Fibroblast of the conjunctiva (primary cell): ENCODE results near the gene MZB1.
A peak's percentile ranks its signal among the peaks of the same experiment; 100 is the strongest.

ENCODE experiments used
- DNase-seq: peaks from one replicate; pipeline ENCODE4 v3.0.0-alpha.2; 2010; ENCODE audit warnings: low read depth

MZB1 gene, protein sequence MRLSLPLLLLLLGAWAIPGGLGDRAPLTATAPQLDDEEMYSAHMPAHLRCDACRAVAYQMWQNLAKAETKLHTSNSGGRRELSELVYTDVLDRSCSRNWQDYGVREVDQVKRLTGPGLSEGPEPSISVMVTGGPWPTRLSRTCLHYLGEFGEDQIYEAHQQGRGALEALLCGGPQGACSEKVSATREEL

DNA sequence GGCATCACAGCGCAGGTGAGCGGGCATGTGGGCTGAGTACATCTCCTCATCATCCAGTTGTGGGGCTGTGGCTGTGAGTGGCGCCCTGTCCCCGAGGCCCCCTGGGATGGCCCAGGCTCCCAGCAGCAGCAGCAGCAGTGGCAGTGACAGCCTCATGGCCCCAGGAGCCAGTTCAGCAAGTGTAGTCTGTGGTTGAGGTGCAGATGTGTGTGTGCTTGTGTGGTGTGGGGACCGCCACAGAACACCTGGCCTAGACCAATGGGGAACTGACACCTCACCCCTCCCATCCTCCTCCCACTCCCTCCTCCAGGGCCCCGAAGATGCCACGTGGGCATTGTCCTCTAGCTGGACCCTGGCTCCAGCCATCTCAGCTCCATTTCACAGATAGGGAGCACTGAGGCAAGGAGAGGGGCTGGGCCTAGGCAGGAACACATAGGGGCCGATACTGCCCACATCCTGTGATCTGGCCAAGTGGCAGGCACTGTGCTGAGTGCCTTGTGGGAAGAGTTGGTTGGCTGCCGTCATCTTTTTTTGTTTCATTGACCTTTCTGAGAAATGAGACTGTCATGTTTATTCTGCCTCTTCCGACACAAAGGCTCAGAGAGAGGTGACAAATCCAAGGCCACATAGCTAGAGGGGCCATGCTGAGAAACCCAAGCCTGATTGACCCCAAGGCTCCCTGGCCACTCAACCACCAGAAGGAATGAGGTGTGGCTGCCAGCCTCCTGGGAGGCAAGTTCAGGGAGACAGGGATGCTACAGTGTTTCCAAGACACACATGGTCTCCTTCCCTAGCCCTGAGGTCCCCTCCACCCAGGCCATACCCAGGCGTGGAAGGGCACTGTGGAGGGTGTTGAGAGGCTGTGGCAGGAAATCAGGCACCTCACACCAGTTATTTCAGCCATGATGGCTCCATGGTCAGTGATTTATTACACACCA is at the start of gene MZB1:
MZB1 (minus strand) TSS at position 213 of the 938 bp plus-strand sequence; CDS start at position 156, 57 bp downstream.
- no peak for DNase-seq

DNA sequence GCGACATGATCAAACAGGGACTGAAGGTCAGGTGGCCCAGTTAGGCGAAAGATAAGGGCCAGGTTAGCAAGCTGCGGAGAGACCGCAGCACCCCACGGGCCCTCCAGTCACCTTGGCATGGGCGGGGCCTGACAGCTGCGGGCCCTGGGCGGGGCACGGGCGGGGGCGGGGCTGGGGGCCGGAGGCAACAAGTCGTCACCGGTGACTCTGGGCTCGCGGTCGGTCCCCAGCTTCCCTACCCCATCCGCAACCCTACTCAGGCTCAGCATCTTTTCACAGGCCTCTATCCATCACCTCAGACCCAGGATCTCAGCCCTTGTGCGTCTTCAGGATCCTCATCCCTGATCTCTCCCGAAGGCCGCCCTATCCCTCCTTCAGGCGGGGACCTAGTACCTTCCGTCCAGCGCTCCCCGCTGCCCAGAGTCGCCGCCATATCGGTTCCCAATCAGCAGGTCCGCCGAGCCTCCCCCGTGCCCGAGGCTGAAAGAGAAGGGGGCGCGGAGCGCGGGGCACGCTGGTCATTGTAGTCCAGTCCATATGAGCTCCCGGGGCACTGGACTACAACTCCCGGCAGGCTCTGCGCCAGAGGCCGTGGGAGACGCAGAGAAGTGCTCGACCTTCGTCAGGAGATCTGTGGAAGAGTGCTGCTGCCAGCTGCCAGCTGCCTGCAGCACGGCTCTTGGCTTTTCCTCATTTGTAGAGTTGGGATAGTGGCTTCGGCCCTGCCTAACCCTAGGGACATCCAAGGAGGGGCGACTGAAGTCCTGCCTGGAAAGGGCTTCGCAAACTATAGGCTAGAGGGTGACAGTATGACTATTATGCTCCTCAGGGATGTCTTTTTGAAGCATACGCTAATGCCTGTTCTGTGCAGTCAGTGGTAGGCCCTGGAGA is 49.5 kb upstream of the MZB1 start, which contains the start of gene DNAJC18:
DNAJC18 (minus strand) TSS at position 513 of the 891 bp plus-strand sequence; CDS start at position 433, 80 bp downstream.
- DNase-seq: peak; percentile 82

DNA sequence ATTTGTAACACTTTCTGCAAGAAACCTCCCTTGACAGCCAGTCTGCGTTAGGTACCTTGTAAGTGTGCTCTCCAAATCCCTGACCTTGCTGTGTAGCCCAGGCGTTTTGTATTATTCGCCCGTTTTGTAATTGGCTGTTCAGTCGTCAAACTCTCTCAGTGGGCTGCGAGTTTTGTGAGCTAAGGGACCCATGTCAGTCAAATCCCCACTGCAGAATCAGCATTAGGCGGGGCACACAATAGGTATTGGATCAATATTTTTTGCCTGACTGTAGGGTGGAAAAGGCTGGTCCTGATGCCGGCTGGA is 48.9 kb upstream of the MZB1 start:
- no peak for DNase-seq

DNA sequence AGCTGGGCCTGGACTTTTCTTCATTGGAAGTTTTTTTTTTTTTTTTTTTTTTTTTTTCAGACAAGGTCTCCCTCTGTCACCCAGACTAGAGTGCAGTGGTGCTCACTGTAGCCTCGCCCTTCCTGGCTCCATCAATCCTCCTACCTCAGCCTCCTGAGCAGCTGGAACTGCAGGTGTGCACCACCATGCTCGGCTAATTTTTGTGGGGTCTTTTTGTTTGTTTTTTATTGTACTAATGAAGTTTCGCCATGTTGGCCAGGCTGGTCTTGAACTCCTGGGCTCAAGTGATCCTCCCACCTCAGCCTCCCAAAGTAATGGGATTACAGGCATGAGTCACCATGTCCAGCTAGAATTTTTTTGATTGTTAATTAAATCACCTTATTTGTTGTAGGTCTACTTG is 46.0 kb upstream of the MZB1 start:
- DNase-seq: no peak

DNA sequence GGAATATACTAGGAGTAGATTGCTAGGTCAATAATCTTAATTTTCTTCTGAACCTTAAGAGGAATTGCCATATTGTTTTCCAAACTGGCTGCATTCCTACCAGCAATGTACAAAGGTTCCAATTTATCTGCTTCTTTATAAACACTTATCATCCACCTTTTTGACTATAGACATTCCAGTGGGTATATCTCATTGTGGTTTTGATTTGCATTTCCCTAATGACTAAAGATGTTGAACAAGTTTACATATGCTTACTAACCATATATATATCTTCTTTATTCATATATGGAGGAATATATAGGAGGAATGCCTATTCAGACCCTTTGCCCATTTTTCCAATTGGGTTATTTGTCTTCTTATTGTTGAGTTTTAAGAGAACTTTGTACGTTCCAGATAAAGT is 42.0 kb upstream of the MZB1 start:
- no peak for DNase-seq

DNA sequence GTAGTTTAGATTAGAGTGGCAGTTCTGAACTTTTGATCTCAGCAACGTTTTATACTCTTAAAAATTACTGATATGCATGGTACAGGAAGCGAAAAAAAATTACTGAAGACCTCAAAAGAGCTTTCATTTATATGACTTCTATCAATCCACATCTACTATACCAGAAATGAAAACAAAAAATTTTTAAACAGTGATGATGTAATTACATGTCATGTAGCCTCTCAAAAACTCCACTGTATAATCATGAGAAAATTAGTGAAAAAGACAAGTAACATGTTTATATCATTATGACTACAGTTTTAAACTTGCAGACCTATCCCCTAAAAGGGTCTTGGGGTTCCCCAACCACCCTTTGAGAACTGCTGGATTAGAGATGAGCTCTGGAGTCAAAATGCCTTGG is 40.3 kb upstream of the MZB1 start:
- no peak for DNase-seq

DNA sequence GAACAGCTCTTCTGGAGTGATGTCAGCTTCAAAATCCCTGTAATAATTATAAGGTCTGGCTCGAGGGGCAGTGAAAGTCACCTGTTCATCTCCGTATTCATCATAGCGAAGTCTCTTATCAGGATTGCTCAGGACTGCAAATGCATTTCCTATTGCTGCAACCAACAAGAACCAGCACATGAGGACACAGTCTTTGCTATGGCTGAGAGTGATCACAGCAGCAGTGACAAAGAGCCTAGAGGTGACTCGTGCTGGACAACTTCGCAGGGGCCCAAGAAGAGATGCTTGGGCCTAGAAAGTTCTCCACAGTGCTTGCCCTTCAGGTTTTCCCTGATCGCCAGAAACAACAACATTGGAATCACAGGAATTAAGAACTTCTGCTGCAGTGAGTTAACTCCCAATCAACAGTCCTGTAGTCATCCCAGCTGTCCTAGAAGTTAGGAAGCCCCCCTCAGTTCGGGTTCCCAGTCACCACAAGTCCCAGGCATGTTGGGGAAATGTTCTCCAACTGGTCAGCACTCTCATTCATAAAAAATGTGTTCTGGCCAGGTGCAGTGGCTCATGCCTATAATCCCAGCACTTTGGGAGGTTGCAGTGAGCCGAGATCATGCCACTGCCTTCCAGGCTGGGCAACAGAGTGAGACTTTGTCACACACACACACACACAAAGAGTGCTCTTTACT is 36.6 kb upstream of the MZB1 start:
- DNase-seq: no peak

DNA sequence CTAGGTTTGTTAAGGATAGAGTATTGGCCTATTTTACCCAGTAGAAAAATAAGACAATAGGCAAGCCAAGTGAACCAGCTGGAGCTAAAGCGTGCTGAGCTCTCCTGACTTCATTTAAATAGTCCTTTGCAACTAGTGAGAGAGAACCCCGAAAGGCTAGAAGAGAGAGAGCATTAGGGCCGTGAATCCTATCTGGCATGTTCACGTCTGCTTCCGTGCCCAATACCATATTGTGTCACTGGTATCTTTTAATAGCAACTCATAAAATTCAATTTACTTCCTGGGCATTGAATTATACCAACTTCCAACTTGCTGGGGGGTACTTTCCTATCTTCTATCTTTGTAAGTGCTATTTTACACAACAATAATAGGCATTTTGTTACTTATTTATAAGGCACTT is 35.8 kb upstream of the MZB1 start:
- no peak for DNase-seq

DNA sequence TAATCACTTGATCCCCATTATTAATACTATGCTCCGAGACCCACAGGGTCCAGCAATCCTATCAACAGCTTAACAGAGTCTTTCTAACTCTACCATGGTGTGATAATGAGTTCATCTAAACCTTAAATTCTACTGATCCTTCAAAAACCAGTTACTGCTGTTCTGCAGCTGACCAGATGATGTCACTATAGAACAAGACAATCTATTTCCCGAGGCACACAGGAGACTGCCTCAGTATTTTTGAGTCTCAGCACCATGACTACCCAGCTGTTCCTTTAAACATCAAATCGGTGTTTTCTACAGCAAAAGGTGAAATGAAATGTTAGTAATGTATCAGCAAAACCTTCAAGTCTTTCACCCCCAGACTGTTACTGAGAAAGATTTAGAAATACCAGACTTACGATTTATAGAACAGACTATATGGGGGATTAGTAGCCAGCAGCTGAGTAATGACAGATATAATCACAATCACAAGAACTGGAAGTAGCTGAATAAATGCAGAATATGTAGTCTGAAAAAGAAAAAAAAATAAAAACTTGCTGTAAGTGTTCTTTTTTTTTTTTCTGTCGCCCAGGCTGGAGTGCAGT is 32.7 kb upstream of the MZB1 start:
- DNase-seq: peak; percentile 65

DNA sequence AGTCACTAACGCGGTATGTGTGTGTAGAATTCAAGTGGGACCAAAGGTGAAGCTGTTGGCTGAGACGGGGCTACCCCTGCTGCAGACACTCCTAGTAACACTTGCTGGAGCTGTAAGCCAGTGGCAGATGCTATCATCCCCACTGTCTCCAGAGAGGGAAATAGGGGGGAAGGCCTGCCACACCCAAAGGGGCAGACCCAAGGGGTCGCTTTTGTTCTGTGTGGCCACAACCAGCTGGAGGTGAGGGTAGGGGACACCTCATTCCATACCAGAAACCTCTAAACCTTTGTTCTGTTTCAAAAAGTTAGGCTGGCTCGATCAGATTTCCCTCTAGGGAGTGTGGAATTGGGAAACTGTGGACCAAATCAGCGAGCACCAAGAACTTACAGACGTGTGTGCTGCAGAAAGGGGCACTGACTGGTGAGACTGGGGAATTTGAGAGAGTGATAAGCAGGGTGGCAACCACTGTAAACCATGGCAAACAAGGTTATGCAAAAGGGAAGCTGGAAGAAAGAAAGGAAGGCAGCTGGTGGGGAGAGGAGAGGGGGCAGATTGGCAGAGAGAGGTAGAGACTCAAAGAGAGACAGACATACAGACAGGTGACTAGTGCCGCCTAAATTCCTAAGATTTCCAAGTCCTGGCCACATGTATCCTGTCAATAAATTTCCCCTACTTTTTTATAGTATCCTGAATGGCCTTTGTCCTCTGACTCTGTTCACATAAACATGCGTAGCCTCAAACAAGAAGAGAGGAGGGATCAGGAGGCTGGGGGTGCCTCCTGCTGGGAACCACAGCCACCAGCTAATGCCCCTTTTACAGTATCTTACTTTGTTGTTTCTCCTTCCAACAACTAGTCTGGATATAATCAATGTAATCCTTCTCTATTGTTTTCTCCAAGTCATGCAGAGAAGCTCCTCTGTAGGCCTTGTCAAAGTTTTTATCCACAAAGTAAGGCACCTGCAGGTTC is 29.8 kb upstream of the MZB1 start:
- no peak for DNase-seq

DNA sequence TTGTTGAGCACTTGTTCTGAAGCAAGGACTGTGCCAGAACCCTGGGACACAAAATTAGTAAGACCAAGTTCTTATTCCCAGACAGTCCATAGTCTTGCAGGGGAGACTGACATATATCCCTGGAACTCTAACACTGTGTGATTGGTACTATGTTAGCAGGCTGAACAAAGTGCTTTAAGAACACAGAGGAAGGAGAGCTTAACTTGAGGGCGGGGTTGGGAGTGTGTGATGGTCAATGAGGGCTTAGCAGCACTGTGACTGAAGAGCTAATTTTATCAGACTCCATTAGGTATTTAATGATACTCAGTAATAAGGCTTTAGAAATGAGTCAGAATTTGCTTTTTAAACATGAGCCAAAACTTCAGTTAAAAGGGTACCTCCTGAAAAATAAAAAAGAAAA is 29.1 kb upstream of the MZB1 start:
- DNase-seq: no peak

DNA sequence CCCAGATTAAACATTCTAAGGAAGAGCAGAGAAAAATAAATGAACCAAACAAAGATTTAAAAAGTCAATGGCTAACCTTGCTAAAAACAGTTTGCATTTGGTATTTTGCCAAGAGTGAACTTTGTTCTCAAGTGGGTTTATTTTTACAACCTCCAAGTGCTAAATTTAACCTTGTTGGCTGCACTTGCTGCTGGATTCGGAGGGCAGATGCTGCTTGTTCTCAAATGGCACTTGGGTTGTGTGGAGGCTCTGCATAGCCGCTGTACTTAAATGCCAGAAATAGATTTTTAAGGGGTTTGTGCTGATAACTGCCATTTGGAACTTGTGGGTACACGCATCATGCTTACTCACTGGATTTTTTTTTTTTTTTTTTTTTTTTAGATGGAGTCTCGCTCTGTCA is 27.5 kb upstream of the MZB1 start:
- no peak for DNase-seq

DNA sequence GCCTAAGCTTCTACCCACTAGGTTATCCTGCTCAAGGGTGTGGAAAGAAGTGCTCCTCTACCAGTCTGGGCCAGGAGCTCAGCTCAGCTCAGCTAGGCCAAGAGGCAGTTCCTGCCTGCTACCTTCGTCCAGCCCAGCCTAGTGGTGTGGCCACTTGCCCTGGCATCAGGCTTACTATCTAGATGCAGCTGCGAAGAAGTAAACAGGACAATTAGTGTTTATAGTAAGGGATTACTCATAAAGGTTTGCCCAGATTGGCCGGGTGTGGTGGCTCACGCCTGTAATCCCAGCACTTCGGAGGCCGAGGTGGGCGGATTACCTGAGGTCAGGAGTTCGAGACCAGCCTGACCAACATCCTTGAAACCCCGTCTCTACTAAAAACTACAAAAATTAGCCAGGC is 26.9 kb upstream of the MZB1 start:
- no peak for DNase-seq

DNA sequence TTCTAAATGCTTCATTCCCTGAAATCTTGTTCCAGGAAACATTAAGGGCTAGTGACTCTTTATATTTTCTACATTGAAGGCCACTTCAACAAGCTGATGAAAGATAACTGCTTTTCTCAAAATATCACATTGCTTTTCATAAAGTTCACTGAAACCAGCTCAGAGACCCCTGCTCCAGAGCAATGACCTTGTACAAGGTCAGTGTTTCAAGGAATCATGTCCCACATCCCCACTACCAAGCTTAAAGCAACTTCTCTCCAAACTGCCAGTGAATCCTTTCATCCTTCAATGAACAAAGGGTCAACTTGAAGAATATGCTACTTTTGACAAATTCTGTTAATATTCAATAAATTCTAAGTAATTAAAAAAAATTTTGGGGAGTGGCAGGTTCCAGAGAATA is 26.2 kb upstream of the MZB1 start:
- no peak for DNase-seq

DNA sequence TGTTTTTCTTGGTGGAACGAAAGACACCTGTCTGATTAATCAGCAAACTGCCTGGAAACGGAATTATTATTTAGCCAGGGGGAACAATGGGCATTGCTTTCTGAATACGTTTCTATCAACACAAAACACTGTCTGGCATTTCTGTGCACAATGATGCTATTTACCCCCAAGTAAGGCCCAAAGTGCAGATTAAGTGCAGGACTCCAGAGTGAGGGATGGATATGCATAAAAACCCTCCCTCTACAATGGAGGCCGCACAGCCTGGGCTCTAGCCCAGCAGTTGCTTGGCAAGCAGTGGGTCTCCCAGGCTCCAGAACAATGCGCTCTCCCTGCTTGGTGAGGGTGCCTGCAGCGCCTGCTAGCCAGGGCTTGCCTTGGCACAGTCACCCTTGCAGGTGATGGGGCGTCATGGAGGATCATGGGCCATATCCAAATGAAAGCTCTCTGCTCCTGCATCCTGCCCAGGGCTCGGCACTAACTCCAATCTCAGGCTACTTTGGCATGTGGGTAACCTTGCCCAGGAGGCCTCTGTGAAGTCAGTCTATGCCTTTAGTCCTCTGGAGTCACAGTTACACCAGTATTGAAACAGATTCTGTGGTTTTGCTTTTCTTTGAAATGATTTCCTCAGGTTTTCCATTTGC is 25.6 kb upstream of the MZB1 start:
- DNase-seq: no peak

DNA sequence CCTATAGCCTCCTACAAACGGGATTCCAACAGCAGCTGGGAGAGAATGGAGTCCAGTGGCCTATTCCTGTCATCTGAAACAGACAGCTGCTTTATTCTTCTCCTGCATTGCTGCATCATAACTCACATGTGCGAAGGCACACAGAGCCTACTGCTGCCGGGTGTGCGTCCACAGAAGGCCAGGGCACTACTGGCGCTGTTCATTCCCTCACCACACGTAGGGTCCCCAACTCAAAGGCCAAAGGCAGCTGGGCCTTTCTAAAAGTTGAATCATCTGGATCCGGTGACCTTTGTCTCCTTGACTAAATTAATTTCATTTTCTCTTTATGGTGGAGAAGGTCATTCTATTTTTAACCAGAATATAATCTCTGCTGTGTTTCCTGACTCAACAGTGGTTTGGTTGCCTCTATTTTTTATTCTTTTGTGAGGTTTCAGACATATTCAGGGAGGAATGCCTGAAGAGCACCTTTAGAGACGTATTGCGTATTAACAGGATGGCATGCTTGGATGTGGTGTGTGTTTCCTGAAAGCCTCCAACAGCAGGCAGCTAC is 24.9 kb upstream of the MZB1 start:
- DNase-seq: no peak

DNA sequence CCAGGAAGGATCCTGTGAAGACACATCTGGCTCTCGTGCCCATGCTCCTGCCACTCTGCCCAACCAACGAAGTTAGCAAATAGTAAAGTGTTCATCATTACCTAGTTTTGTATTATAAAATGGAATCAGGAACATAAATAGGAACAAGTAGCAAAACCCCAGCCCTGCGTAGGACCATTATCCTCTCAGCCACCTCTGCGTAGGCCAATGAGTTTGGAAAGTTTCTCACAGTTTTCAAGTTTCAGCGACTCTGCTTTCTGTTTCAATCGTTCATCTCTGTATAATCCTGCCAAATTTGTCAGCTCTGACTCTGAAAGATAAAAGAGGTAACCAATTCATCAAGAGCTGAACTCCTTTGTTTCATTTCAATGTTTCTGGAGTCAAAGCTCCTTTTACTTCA is 24.2 kb upstream of the MZB1 start:
- DNase-seq: no peak

DNA sequence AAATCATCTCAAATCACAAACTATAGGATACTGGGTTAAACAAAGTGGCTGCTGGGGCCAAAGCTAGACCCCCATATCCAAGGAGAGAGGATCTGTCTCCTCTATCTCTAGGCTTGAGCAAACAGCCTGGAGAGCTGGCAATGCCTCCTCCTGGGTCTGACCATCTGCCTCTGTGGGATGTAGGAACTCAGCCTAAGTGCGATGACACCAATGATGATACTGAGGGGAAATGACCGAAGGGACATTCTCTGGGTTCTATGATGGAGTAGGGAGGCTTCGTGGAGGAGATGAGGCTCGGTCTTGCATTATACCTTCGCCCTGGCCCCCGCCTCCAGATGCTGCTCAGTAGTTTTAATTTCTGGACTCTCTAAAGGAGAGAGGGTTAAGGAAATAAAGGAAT is 23.4 kb upstream of the MZB1 start:
- DNase-seq: no peak

DNA sequence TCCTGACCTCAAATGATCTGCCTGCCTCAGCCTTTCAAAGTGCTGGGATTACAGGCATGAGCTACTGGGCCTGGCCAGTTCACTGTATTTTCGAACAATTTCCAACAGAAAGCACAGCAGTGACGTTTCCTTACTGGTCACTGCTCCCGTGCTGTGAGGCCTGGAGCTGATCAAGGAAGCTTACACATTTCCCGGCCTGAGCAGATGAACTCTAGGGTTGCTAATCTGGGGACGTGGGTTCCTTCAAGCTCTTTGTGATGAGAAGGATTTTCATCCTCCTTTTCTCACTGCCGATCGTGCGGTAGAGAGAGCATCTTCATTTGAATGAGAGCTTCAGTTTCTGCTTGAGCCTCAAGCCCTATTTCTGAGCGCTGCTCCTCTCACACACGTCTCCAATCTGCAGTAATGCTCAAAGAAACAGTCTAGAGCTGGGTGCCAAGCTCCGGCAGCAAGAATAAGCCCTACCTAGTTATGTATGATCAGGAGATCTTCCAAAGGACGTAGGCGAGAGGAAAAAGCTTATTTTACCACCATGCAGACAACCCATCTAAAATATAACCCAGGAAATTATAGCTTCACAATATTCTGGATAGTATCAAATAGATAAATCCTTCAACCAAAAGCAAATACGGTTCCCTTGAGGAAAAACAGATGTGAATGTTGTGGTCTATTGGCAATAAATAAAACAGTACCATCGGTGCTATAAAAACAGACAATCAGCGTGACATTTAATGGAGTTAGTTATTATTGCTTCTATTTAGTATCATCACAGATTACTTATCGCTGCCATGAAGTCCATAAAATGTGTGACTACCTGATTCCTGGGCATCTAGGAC is 21.5 kb upstream of the MZB1 start:
- DNase-seq: no peak
